NOMO-1 (cell line): ENCODE data around the gene ZNF76.
A peak's percentile ranks its signal among the peaks of the same experiment; 100 is the strongest.
"Not testable (repeated sequence)": the region's sequence is repeated elsewhere in the genome, so short reads cannot be mapped to it uniquely, and the experiment has no call there.

Experiments used
- DNase-seq, 2 experiments: peaks; one replicate each; lab custom pipeline; 2025; ENCODE audit not compliant: unreplicated experiment in 2 of 2; lab: John Stamatoyannopoulos, UW

ZNF76 gene

GRCh38 chr6:35320031-35320410, 60.5 kb downstream of the ZNF76 start:
- no peak for DNase-seq

DNA sequence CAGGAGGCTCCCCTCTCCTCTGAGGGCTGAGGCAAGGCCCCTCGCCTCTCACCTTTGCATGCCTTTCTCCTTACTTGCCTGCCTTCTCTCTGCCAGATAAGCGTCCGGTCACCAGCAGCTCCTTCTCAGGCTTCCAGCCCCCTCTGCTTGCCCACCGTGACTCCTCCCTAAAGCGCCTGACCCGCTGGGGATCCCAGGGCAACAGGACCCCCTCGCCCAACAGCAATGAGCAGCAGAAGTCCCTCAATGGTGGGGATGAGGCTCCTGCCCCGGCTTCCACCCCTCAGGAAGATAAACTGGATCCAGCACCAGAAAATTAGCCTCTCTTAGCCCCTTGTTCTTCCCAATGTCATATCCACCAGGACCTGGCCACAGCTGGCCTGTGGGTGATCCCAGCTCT, 61.6 kb downstream of the ZNF76 start:
- DNase-seq: no peak

- DNase-seq: peak; percentile 30 to 54
Observed at GRCh38 chr6:35327349-35328027, 68.0 kb downstream of the ZNF76 start.

GRCh38 chr6:35328108-35328723, 68.7 kb downstream of the ZNF76 start:
- DNase-seq: no peak

GRCh38 chr6:35328965-35329364, 69.4 kb downstream of the ZNF76 start:
- not testable (repeated sequence) for DNase-seq

- no peak for DNase-seq
Observed at GRCh38 chr6:35330541-35331119, 71.1 kb downstream of the ZNF76 start.

DNA sequence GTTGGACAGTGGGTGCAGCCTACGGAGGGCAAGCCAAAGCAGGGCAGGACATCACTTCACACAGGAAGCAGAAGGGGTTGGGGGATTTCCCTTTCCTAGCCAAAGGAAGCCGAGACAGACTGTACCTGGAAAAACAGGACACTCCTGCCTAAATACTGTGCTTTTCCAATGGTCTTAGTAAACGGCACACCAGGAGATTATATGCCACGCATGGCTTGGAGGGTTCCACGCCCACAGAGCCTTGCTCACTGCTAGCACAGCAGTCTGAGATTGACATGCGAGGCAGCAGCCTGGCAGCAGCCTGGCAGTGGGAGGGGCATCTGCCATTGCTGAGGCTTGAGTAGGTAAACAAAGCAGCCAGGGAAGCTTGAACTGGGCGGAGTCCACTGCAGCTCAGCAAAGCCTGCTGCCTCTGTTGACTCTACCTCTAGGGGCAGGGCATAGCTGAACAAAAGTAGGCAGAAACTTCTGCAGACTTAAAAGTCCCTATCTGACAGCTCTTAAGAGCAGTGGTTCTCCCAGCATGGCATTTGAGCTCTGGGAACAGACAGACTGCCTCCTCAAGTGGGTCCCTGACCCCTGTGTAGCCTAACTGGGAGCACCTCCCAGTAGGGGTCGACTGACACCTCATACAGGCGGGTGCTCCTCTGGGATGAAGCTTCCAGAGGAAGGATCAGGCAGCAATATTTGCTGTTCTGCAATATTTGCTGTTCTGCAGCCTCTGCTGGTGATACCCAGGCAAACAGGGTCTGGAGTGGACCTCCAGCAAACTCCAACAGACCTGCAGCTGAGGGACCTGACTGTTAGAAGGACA, 72.7 kb downstream of the ZNF76 start:
- not testable (repeated sequence) for DNase-seq

- no peak for DNase-seq
Observed at GRCh38 chr6:35341557-35341956, 82.0 kb downstream of the ZNF76 start.

- peak; percentile 91 to 97 for DNase-seq
Observed at GRCh38 chr6:35342258-35343091, 82.9 kb downstream of the ZNF76 start, which contains the start of gene PPARD. TSS of gene PPARD (plus strand) at chr6:35342558. CDS start at chr6:35411088, 68,530 bp downstream.

DNA sequence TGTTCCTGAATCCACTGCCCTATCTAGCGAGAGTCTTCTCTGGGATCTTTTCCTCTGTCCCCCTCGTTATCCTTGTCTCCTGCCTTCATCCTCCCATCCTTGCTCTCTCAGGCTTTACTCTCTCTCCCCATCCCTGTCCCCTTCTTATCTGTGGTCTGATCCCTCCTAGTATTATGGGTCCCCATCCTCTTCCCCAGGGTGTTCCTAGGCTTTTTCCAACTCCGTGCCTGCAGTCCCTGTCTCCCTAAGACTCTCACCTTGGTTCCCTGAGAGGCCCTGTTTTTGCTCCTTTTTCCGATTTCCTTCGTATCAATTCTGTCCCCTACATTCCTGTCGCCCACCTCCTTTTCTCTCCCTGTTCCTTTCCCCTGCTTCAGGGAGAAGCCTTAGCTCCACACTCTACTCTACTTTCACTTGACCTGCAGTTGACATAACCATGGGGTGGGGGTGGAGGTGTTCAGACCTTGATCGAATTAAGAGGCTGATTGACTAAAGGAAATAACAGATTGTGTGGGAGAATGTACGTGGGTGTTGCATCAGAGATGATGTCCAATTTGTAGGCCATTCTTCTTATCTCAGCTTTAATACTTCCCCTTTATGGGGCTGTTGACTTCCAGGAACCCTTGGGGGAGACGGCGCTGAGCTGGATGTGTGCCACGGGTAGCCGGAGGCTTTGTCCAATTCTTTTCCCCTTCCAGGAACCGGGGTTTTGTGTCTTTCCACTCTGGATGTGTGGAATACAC, 83.7 kb downstream of the ZNF76 start:
- DNase-seq: peak; percentile 54 to 76

DNA sequence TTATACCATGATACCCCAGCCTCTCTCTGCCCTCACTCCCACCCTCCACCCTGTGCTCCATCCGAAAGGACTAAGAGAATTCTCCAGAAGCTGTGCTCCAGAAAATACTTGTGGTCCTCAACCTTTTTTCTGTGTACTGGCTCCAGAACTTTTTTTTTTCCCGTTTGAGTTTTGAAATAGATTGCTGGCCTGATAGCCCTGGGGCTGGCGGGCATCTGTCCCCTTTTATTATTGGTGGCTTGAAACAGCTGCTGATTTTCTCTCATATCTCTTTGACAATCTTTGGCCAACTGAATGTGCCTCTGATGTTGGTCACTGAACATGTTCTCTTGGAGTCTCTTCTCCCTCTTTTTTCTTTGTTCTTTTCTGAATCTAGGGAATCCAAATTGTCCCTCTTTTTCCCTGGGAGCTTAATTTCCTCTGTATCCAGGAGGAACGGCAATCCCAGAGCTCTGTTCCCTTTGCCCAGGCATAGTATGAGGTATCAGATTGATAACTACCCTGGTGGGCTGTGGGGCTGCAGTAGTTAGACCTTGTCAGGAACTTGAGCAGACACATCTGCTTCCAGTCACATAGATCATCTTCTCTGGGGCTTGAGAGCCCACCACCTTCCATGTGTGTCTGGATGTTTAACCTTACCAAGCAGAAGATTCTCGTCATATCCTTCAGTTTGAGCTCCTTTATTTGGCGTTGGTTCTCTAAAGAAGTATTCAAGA, 84.5 kb downstream of the ZNF76 start:
- DNase-seq: no peak
